Gastroesophageal sphincter (tissue), 4 donors: ENCODE results near the gene PKHD1. TPM values are rescaled to one million over a fixed set of nuclear protein-coding genes. Genes with fewer than 3 reads are reported as not detected.

ENCODE experiments used
- ATAC-seq: fragments of 150-250 bp; one replicate; pipeline ENCODE4 v1.9.1; 2016; ENCODE audit warnings: mild to moderate bottlenecking, moderate library complexity
- H3K27ac ChIP-seq, 4 donors: fragments of 200-600 bp; sonication (generic) in 3 of 4; 1 replicate in 3 of 4; 2 replicates in 1 of 4; pipeline ENCODE4 v1.5.1; 2016 to 2019
- H3K27me3 ChIP-seq: fragments of 200-600 bp; sonication (generic); one replicate; pipeline ENCODE4 v1.5.1; 2019
- H3K36me3 ChIP-seq, 2 donors: fragments of 200-600 bp; sonication (generic); one replicate each; pipeline ENCODE4 v1.5.1; 2019; ENCODE audit warnings: control low read depth in 1 of 2
- H3K4me1 ChIP-seq, 3 donors: fragments of 200-600 bp; sonication (generic); 1 replicate in 2 of 3; 2 replicates in 1 of 3; pipeline ENCODE4 v1.5.1; 2016 to 2019; ENCODE audit warnings: control low read depth in 2 of 3
- H3K4me3 ChIP-seq, 2 donors: fragments of 200-600 bp; sonication (generic); one replicate each; pipeline ENCODE4 v1.5.1; 2019; ENCODE audit warnings: mild to moderate bottlenecking in 1 of 2, moderate library complexity in 1 of 2
- H3K9me3 ChIP-seq, 3 donors: fragments of 200-600 bp; sonication (generic); one replicate each; pipeline ENCODE4 v1.5.1; 2017 to 2019; ENCODE audit warnings: control low read depth in 2 of 3
- CTCF ChIP-seq, 4 experiments: fragments of 200-600 bp in 2 of 4; fragments of 450-650 bp in 2 of 4; sonication (generic) in 1 of 4; IDR thresholded peaks; one replicate each; pipeline ENCODE4 v1.5.1; 2017 to 2019; ENCODE audit warnings: antibody characterized with exemption in 4 of 4, mild to moderate bottlenecking in 2 of 4, moderate library complexity in 2 of 4
- EP300 ChIP-seq: sonication (generic); formaldehyde crosslinking; IDR thresholded peaks from one replicate; pipeline ENCODE4 v1.6.1; 2017; ENCODE audit warnings: antibody characterized with exemption, mild to moderate bottlenecking
- POLR2A ChIP-seq, 2 donors: fragments of 450-650 bp; IDR thresholded peaks; one replicate each; pipeline ENCODE4 v1.6.1; 2017; ENCODE audit warnings: antibody characterized with exemption in 2 of 2, mild to moderate bottlenecking in 2 of 2, moderate library complexity in 1 of 2
- POLR2AphosphoS5 ChIP-seq: sonication (generic); formaldehyde crosslinking; IDR thresholded peaks from one replicate; pipeline ENCODE4 v1.6.1; 2017; ENCODE audit warnings: antibody characterized with exemption
- WGBS, 2 donors: methylation state at CpG; one replicate each; pipeline ENCODE4 v1.1.5; 2018; ENCODE audit warnings: low coverage in 1 of 2; 5-methylcytosine and 5-hydroxymethylcytosine counted together
- total RNA-seq, 4 donors: library from RNA; depleted of rRNA; stranded (reverse); fragments of >200 nt; gene quantifications; one replicate each; pipeline ENCODE4 v1.1.0, GENCODE V29; 2016

PKHD1 gene
- total RNA-seq, 4 donors from 2014 or later: under 0.01 TPM; not detected in 3

DNA sequence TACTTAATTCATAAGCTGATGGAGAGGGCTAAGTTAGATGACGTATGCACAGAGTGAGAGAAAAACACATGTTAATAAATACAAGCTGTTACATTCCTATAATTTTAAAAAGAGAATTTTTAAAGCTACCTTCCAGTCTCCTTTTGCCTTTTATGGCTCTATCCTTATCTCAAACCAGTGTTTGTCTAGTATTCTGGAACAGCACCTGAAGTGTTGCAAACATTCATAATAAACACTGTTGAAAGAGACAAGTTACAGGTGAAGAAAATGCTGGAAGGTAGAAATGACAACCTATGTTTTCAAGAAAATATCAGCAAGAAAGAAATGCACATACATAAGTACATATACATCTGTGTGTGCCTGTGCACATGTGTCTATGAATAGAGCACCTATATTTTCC, 409.1 kb downstream of the PKHD1 start:
- Histone ChIP-seq H3K27ac (no peak overlapping the region), H3K9me3 (no peaks in the 10 kb centered on the region), H3K36me3 (no peaks in the 10 kb centered on the region), H3K4me1 (peaks cover 0 to 12% (median 0%) of the 10 kb centered on the region in 3 donors), H3K4me3 (no peak overlapping the region), H3K27me3 (no peaks in the 10 kb centered on the region)
- WGBS, 2 donors: 63 to 75% methylated on average over 1 of the region's 1 CpG
- ATAC-seq: no peak
- TF ChIP-seq POLR2AphosphoS5 (no peak), EP300 (no peak), POLR2A (IDR thresholded peaks at IDR 0.05) (no peak), CTCF (IDR thresholded peaks at IDR 0.05) (no peak)

DNA sequence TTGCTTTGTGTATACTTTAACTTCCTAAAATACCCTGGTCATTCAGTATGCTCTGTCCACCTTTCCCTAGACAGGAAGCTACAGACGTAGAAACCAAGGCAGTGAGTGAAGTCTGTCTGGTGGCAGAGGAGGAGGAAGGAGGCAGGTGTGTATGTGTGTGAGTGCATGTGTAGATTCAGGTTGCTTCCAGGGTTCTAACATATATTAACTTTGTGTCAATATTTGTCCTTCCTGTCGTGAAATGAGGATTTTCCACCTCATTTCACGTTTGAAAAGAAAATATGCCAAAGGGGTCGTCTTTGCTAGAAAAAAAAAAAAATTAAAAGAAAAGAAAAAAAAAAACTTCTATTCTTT, 411.5 kb downstream of the PKHD1 start:
- TF ChIP-seq POLR2A (IDR thresholded peaks at IDR 0.05) (no peak), EP300 (no peak), CTCF (IDR thresholded peaks at IDR 0.05) (no peak), POLR2AphosphoS5 (no peak)
- WGBS, 2 donors: 25 to 55% methylated on average over 3 to 4 of the region's 4 CpGs
- no peak overlapping the region for H3K4me3 ChIP-seq
- H3K9me3 ChIP-seq: no peaks in the 10 kb centered on the region
- no peak for ATAC-seq
- H3K27me3 ChIP-seq: no peaks in the 10 kb centered on the region
- H3K4me1 ChIP-seq: peaks cover 0 to 12% (median 0%) of the 10 kb centered on the region in 3 donors
- H3K36me3 ChIP-seq: no peaks in the 10 kb centered on the region
- no peak overlapping the region for H3K27ac ChIP-seq

DNA sequence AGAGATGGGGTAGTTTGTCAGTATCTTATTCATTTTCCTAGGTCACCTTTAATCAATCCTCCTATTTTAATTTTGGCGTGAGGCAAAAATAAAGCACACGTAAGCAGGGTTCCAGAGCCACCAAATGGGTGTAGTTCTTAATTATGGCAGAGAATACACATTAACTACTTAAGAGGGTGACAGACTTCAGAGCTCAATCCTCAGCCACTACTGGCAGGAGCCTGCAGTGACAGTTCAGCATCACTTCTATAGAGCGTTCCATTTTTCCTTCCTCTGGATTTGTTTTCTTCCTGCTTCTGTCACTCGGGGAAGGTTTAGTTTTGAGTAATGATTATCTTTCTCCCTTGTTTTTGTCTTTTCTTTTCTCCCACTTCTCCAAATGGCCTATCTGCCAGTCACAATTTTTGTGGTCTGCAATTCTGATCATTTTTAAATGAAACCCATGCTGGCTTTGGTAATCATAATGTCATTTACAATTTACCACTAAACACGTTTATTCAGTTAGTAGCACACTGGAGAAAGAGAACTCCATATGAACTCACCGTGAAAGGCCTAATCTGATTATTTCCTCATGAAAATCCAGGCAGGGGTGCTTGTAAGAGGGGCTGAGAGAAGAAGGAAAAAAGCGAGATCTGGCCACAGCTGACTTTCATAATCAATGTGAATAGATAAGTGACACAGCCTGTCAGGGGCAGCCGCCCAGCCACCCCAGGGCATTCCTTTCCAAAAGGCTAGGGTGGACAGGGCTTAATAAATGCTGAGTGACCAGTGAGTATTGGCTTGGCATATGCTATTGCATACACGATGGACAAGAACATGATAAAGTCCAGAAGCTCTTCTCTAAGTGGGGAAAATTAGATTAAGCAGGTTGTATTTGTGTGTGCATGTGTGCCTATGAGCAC, 412.1 kb downstream of the PKHD1 start:
- no peaks in the 10 kb centered on the region for H3K36me3 ChIP-seq
- H3K9me3 ChIP-seq: no peaks in the 10 kb centered on the region
- 55 to 62% methylated on average over 8 to 9 of the region's 9 CpGs for WGBS, 2 donors
- H3K4me1 ChIP-seq: peaks cover 0 to 12% (median 0%) of the 10 kb centered on the region in 3 donors
- H3K27ac ChIP-seq: no peak overlapping the region
- TF ChIP-seq POLR2AphosphoS5: no peak
- no peak for TF ChIP-seq EP300
- TF ChIP-seq CTCF (IDR thresholded peaks at IDR 0.05): no peak
- no peak for TF ChIP-seq POLR2A (IDR thresholded peaks at IDR 0.05)
- ATAC-seq: no peak
- no peak overlapping the region for H3K4me3 ChIP-seq
- H3K27me3 ChIP-seq: no peaks in the 10 kb centered on the region

DNA sequence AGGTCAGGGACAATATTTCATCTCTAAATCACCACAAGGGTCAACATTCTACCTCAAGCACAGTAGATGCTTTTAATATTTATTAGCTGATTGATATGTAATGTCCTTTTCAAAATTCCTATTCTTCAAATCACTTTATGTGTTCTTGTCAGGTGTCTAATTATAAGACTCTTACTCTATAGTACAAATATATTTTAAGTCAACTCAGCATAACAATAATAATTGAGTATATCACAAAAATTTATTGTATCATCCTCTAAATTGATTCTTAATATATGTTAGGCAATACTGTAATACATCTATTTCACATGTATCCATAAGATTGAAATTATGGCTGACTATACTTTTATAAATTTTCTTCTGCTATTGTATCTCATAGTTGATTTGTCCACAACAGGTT, 423.9 kb downstream of the PKHD1 start:
- ATAC-seq: no peak
- Histone ChIP-seq H3K4me1 (no peaks in the 10 kb centered on the region), H3K36me3 (no peaks in the 10 kb centered on the region), H3K27me3 (no peaks in the 10 kb centered on the region), H3K9me3 (no peaks in the 10 kb centered on the region), H3K27ac (no peak overlapping the region), H3K4me3 (no peak overlapping the region)
- TF ChIP-seq EP300 (no peak), CTCF (IDR thresholded peaks at IDR 0.05) (no peak), POLR2AphosphoS5 (no peak), POLR2A (IDR thresholded peaks at IDR 0.05) (no peak)

DNA sequence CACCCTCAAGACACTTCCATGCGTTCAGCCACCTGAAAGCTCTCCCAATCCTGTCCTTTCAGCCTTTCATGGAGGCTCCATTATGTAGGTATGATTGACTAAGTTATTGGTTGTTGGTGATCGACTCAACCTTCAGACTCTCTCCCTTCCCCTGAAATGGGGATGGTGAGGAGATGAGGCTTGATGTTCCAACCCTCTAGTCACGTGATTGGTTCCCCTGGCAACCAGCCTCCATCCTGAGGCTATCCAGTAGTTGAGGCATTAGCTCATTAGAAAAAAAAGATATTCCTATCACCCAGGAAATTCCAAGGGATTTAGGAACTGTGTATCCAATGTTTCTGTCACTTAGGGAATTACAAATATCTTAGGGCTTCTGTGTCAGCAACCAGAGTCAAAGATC, 426.6 kb downstream of the PKHD1 start:
- TF ChIP-seq CTCF (IDR thresholded peaks at IDR 0.05) (no peak), POLR2A (IDR thresholded peaks at IDR 0.05) (no peak), EP300 (no peak), POLR2AphosphoS5 (no peak)
- no peaks in the 10 kb centered on the region for H3K4me1 ChIP-seq
- no peaks in the 10 kb centered on the region for H3K27me3 ChIP-seq
- WGBS, 2 donors: 46 to 60% methylated on average over 1 to 3 of the region's 3 CpGs
- no peak overlapping the region for H3K4me3 ChIP-seq
- H3K36me3 ChIP-seq: no peaks in the 10 kb centered on the region
- no peak overlapping the region for H3K27ac ChIP-seq
- ATAC-seq: no peak
- H3K9me3 ChIP-seq: no peaks in the 10 kb centered on the region
